ENCODE results near the gene EFCAB6.

EFCAB6 gene

GRCh38 chr22:43840431-43840830 is 28.3 kb upstream of the EFCAB6 start:
- TF ChIP-seq, protein P1, sequence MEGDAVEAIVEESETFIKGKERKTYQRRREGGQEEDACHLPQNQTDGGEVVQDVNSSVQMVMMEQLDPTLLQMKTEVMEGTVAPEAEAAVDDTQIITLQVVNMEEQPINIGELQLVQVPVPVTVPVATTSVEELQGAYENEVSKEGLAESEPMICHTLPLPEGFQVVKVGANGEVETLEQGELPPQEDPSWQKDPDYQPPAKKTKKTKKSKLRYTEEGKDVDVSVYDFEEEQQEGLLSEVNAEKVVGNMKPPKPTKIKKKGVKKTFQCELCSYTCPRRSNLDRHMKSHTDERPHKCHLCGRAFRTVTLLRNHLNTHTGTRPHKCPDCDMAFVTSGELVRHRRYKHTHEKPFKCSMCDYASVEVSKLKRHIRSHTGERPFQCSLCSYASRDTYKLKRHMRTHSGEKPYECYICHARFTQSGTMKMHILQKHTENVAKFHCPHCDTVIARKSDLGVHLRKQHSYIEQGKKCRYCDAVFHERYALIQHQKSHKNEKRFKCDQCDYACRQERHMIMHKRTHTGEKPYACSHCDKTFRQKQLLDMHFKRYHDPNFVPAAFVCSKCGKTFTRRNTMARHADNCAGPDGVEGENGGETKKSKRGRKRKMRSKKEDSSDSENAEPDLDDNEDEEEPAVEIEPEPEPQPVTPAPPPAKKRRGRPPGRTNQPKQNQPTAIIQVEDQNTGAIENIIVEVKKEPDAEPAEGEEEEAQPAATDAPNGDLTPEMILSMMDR (IDR thresholded peaks at IDR 0.05; ENCODE audit: borderline replicate concordance, insufficient read depth, low read depth, low read length): no peak
- H3K4me3 ChIP-seq (ENCODE audit: low read depth, low read length): no peak overlapping the region

DNA sequence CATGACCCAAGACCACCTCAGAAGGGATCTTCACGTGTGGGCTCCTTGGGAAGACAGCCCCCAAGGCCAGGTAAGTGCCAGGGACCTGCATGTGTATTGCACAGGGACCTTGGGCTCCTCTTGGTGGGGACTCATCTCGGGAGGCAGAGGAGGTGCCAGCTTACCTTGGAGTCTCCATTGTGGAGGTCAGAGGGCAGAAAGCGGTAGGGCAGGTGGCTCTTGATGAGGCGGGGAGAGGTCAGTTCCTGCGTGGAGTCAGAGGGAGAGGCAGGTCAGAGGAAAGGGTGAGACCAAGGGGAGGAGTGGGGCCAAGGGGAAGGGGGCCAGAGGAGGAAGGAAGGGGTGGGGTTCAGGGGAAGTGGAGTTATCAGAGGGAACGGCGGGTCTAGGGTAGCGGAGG is 27.7 kb upstream of the EFCAB6 start:
- TF ChIP-seq, protein P1 (IDR thresholded peaks at IDR 0.05; ENCODE audit: borderline replicate concordance, insufficient read depth, low read depth, low read length): no peak
- no peak overlapping the region for H3K4me3 ChIP-seq (ENCODE audit: low read depth, low read length)

- TF ChIP-seq, protein P1 (IDR thresholded peaks at IDR 0.05; ENCODE audit: borderline replicate concordance, insufficient read depth, low read depth, low read length): no peak
Measured at GRCh38 chr22:43838571-43839307, 26.6 kb upstream of the EFCAB6 start.

GRCh38 chr22:43838161-43838560 is 26.1 kb upstream of the EFCAB6 start:
- TF ChIP-seq, protein P1 (IDR thresholded peaks at IDR 0.05; ENCODE audit: borderline replicate concordance, insufficient read depth, low read depth, low read length): no peak
- no peak overlapping the region for H3K4me3 ChIP-seq (ENCODE audit: low read depth, low read length)

More at GRCh38 chr22:43838571-43839307, 26.6 kb upstream of the EFCAB6 start:
- H3K4me3 ChIP-seq (ENCODE audit: low read depth, low read length): no peak overlapping the region

DNA sequence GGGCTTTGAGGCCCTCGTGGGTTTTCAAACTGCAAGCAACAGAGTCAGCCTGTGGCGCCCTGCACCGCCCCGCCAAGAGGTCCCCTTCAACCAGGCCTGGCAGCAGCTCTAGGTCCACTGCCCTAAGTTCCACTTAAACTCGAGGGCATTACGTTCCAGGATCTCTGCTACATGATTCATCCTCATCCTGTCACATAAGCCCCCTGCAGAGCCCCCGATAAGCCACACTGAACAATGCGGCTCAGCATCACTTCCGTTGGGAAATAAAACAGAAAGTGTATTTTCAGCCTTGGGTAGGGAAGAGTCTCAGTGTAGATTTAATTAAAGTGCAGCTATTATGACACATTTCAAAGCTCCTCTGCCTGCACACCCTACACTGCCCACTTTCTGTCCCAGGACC is 25.6 kb upstream of the EFCAB6 start:
- TF ChIP-seq, protein P1 (IDR thresholded peaks at IDR 0.05; ENCODE audit: borderline replicate concordance, insufficient read depth, low read depth, low read length): no peak
- no peak overlapping the region for H3K4me3 ChIP-seq (ENCODE audit: low read depth, low read length)

- TF ChIP-seq, protein P1 (IDR thresholded peaks at IDR 0.05; ENCODE audit: borderline replicate concordance, insufficient read depth, low read depth, low read length): no peak
- no peak overlapping the region for H3K4me3 ChIP-seq (ENCODE audit: low read depth, low read length)
Measured at GRCh38 chr22:43835736-43836135, 23.6 kb upstream of the EFCAB6 start.

DNA sequence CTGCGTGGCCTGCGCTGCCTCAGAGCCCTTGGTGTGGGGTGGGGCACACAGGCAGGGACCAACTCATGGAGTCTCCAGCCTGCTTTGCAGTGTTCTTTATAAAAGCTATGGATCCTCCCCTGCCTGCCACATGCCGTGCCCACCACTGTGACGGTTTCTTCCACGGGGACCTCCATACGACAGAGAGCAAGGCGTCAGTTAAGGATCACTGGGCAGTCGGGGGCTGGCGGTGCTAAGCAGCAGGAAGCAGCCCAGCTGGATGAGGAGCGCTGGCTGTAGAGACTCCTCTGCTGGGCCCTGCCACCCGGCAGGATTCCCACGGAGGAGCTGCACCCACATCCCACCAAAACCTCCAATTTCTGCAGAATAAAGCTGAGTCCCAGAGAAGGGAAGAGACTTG is 23.1 kb upstream of the EFCAB6 start:
- no peak overlapping the region for H3K4me3 ChIP-seq (ENCODE audit: low read depth, low read length)
- TF ChIP-seq, protein P1 (IDR thresholded peaks at IDR 0.05; ENCODE audit: borderline replicate concordance, insufficient read depth, low read depth, low read length): no peak
